Stimulated activated CD8-positive, alpha-beta memory T cell treated with anti-CD3 and anti-CD28 coated beads, Interleukin-12 subunit alpha, Interleukin-12 subunit beta, amount 100 ng/mL, for 24 hours (primary cell): Measurements from ENCODE around the gene SLC39A6.
"Not testable (repeated sequence)": the region's sequence is repeated elsewhere in the genome, so short reads cannot be mapped to it uniquely, and the experiment has no call there.

ENCODE experiments used
- DNase-seq: peaks from one replicate; pipeline ENCODE4 v3.0.0-alpha.2; 2020; ENCODE audit errors: extremely low read depth

Gene SLC39A6

GRCh38 chr18:36129300-36130038, at the start of gene SLC39A6, which contains the start of gene ELP2:
SLC39A6 (minus strand) TSS chr18:36129340; CDS start chr18:36127007, 2,333 bp downstream.
ELP2 (plus strand) TSS chr18:36129899; CDS start chr18:36129934, 35 bp downstream.
- DNase-seq = peak; percentile 87

GRCh38 chr18:36177913-36178312, 48.8 kb upstream of the SLC39A6 start:
- DNase-seq = no peak

- DNase-seq = no peak
Measured at GRCh38 chr18:36176711-36177110, 47.6 kb upstream of the SLC39A6 start.

- no peak for DNase-seq
Measured at GRCh38 chr18:36176177-36176584, 47.0 kb upstream of the SLC39A6 start.

- DNase-seq = no peak
Measured at GRCh38 chr18:36175481-36175880, 46.3 kb upstream of the SLC39A6 start.

- no peak for DNase-seq
Measured at GRCh38 chr18:36169938-36170337, 40.8 kb upstream of the SLC39A6 start.

GRCh38 chr18:36168296-36168695, 39.2 kb upstream of the SLC39A6 start:
- not testable (repeated sequence) for DNase-seq

- DNase-seq = no peak
Measured at GRCh38 chr18:36167692-36168218, 38.6 kb upstream of the SLC39A6 start.

GRCh38 chr18:36162981-36163380, 33.8 kb upstream of the SLC39A6 start:
- no peak for DNase-seq

GRCh38 chr18:36160959-36161371, 31.8 kb upstream of the SLC39A6 start:
- no peak for DNase-seq

- no peak for DNase-seq
Measured at GRCh38 chr18:36158266-36158867, 29.2 kb upstream of the SLC39A6 start.

GRCh38 chr18:36157441-36157840, 28.3 kb upstream of the SLC39A6 start:
- no peak for DNase-seq

- DNase-seq = no peak
Measured at GRCh38 chr18:36155851-36156757, 27.0 kb upstream of the SLC39A6 start.

GRCh38 chr18:36153771-36154170, 24.6 kb upstream of the SLC39A6 start:
- no peak for DNase-seq

GRCh38 chr18:36153203-36153602, 24.1 kb upstream of the SLC39A6 start:
- DNase-seq = no peak

GRCh38 chr18:36152781-36153180, 23.6 kb upstream of the SLC39A6 start:
- DNase-seq = no peak

GRCh38 chr18:36149514-36150289, 20.6 kb upstream of the SLC39A6 start:
- no peak for DNase-seq

GRCh38 chr18:36143391-36143790, 14.3 kb upstream of the SLC39A6 start:
- DNase-seq = no peak

- DNase-seq = no peak
Measured at GRCh38 chr18:36142751-36143150, 13.6 kb upstream of the SLC39A6 start.

- DNase-seq = no peak
Measured at GRCh38 chr18:36141576-36141975, 12.4 kb upstream of the SLC39A6 start.

GRCh38 chr18:36139245-36139644, 10.1 kb upstream of the SLC39A6 start:
- DNase-seq = no peak
